ENCODE data around the gene TRIP4.
A peak's percentile ranks its signal among the peaks of the same experiment; 100 is the strongest.
"Not testable (repeated sequence)": the region's sequence is repeated elsewhere in the genome, so short reads cannot be mapped to it uniquely, and the experiment has no call there.

Gene TRIP4

DNA sequence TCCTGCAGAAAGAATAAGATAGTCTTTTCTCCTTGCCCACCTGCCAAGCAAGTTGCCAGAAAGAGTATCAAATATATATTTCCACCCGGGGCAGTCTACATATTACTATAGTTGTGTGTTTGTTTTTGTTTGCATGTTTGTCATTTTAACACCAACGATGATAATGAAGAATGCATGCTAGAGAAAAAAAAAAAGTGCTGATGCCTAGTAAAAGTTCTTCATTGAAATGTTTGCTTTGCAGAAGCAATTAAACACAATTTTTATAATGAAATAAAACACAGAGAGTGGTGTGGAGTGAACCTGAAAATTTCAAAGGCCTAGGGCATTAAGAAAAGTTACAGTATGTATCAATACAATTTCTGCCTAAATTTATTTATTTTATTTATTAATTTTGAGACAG is 3.9 kb upstream of the TRIP4 start:
- DNase-seq = no peak

DNA sequence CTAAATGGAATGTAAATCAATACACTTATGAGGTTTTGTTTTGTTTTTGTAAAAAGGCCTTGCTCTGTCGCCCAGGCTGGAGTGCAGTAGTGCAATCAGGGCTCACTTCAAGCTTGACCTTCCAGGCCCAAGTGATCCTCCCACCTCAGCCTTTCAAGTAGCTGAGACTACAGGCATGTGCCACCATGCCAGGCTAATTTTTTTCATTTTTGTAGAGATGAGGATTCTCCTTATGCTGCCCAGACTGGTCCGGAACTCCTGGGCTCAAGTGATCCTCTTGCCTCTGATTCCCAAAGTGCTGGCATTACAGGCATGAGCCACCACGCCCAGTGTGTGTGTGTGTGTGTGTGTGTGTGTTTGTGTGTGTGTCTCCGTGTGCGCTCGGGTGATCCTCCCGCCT is 1.3 kb upstream of the TRIP4 start:
- DNase-seq = no peak

DNA sequence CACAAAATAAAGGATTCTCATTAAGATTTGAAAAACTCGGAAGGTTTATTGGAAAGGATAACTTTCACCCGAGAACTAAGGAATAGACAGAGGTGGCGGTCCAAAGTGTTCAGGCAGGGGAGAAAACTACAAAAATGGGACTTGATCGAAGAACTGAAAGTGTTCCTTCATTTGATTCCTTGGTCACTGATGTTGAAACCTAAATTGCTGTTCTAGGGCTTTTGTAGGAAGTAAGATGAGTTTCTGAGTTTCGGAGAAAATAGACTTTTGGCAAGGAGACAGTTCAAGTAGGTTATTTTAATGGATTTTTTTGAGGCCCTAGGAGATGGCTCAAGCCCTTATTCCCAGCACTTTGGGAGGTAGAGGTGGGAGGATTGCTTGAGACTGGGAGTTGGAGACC is 1.4 kb downstream of the TRIP4 start:
- DNase-seq = no peak

DNA sequence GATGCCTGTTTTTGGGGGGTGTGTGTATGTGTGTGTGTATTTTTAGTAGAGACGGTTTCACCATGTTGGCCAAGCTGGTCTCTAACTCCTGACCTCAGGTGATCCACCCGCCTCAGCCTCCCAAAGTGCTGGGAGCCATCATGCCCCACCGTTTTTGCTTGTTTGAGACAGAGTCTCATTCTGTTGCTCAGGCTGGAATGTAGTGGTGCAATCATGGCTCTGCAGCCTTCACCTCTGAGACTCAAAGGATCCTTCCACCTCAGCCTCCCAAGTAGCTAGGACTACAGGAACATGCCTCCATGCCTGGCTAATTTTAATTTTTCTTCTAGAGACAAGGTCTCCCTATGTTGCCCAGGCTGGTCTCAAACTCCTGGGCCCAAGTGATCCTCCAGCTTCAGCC is 4.8 kb downstream of the TRIP4 start:
- not testable (repeated sequence) for DNase-seq

DNA sequence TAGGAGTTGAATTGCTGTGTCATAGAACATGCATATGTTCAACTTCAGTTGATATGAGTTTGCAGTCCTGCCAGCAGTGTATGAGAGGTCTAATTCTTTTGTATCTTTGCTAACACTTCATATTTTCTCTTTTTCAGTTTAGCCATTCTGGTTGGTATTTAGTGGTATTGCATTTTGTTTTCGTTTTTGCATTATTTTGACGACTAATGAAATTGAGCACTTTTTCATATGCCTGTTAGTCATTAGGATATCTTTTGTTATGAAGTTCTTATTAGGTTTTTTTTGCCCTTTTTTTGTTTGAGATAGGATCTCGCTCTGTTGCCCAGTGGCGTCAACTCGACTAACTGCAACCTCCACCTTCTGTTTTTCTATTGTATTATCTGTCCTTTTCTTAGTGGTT is 9.2 kb downstream of the TRIP4 start:
- no peak for DNase-seq

DNA sequence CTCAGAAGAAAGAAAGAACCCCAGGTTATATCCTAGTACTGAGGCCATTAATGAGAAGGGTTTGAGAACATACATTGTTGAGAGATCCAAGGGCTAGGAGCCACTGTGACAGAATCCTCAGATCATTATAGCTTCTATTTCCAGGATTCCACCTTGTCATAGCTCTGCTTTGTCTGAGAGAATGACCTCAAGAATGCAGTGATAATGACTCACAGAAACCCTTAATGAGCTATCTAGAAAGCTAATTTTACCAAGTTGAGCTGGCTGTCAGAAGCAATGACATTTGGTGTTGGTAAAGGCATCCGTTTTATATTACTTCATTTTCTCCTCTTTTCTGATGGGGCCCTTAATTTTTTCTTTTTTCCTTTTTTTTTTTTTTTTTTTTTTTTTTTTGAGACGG is 10.9 kb downstream of the TRIP4 start:
- DNase-seq = no peak

DNA sequence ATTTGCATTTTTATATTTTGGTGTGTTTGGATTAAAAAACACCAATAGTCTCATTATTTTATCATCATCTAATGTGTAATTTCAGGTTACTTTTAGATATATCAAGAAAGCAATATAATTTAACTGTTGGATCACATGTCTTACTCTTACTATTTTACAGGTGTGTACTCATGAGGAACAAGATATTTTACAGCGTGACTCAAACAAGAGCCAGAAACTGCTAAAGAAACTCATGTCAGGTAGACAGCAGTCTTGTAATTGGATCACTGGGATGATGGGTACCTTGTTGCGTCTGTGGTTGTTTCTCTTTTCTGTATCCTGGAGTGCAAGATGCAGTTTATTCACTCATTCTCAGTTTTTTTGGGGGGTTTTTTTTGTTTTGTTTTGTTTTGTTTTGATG is 12.9 kb downstream of the TRIP4 start:
- DNase-seq = no peak

DNA sequence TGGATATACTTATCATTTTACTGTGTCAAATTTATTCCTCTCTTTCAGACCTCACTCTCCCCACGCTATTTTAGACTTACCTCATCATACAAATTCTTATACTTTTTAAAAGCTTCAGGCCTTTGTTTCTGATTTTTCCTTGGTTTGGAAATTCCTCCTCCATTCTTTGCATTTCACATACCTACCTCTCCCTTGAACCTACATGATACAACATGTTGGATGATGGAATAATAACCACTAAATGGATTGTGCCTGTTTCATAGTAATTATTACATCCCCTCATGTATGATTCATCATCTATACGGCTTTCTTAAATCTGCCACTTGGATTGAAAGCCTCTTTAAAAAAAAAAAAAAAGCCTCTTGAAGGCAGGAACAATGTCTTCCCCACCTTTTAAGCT is 24.6 kb downstream of the TRIP4 start:
- DNase-seq = no peak

DNA sequence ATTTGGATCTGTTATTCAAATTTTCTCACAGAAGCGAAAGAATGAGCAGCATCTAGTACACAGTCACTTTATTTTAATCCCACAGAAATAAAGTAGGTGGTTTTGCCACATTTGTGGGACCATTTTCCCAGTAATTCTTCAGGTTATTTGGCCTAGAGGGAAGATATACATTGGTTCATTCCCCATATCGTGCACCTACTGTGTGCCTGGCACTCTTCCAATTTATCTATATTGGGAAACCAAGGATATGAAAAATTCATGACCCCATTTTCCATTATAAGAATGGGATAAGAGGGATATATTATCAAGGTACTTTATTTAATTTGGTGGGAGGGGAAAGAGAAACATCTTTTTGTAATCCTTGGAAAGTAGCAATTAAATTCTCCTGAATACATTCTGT is 35.1 kb downstream of the TRIP4 start:
- no peak for DNase-seq

DNA sequence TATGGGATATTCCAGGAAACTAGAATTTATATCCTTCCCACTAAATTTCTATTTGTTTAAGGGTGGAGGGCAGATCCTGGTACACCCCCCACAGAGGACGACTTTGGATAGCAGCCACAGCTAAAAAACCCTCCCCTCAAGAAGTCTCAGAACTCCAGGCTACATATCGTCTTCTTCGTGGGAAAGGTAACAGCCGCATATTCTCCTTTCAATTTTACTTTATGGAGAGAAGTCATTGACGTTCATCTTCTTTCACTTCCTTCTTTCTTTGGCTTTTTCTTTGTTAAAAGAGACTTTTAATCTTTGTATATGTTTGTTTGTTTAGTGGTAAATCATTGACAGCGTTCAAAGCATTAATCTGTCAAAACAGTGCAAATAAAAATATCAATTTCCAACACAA is 36.3 kb downstream of the TRIP4 start:
- no peak for DNase-seq

DNA sequence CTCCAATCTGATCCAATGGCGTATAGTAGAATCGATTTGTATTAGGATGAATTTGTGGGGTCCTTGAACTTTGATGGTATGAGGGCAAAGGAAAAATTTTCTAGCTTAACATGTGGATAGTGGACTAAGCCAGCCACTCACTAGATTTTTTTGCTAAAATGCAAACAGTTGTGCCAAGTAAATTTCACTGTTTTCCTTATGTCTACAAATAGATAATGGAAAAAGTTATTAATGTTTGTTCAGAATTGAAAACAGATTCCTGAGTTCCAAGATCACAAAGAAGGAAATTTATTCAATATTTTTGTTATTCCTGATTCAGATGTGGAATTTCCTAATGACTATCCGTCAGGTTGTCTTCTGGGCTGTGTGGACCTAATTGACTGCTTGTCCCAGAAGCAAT is 37.6 kb downstream of the TRIP4 start:
- no peak for DNase-seq

DNA sequence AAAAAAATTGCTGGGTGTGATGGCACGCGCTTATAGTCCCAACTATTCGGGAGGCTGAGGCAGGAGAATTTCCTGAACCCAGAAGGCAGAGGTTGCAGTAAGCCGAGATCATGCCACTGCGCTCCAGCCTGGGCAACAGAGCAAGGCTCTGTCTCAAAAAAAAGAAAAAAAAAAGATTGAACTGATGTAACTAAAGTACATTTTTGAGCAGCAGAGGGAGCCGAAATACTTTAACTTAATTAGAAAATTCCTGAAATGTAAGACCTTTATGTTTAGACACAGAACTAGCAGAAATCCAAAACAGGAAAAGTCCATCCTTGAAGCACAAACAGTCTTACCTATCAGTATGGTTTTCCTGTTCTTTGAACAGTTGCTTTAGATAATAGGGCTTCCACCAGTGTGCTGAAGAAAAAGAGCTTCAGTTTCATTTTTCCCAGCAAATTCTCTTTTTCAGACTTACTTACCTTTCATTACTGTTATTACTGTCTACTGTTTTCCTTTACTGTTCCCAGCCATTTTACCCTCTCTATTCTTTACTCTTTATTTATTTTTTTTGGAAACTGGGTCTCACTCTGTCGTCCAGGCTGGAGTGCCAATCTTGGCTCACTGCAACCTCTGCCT is 39.3 kb downstream of the TRIP4 start:
- no peak for DNase-seq

DNA sequence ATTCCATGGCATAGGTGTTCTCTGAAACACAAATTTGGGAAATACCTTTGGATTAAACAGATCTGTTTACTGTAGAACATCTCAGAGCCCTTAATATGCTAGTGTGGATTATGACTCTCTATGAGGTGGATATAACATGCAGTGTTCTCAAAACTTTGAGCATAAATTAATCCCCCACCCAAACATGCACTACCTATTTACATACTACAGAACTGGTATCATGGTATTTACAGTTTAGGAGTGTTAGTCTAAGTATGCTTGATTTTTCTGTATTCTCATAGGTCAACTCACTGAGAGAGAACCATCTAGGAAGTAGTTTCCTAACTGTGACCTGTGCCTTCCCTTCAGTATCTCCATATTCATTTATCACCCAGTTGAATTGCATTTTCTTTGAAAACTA is 41.8 kb downstream of the TRIP4 start:
- DNase-seq = no peak

DNA sequence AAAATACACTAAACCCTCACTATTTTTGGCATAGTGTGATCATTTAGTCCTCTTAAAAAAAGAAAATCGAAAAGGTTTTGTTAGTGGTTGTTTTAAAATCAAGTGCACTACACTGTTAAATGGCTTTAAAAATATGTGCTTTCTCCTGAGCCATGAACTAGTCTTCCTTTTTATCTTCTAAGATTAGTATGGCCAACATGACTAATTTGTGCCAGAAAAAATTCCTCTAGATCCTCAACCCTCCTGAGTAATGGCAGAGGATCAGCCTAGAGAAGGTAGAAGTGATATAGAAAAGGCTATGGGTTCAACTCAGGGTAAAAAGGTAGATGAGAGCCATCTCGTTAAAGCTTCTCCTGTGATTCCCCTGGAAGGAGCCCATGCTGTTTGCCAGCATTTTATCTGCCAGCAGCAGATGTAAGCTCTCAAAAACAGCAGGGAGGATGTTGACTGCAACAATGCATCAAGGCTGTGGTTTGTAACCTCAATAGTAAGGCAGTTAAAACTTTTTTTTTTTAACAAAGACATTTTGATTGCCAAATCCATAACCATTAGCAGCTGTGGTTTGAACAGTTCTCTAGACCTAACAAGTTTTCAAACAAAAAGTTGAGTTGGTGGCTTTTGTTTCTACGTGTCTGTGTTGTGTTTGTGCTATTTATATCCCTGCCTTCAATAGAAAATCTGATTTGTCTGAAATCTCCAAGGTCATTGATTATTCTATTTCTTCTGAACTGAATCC is 42.5 kb downstream of the TRIP4 start:
- DNase-seq = peak; percentile 69

DNA sequence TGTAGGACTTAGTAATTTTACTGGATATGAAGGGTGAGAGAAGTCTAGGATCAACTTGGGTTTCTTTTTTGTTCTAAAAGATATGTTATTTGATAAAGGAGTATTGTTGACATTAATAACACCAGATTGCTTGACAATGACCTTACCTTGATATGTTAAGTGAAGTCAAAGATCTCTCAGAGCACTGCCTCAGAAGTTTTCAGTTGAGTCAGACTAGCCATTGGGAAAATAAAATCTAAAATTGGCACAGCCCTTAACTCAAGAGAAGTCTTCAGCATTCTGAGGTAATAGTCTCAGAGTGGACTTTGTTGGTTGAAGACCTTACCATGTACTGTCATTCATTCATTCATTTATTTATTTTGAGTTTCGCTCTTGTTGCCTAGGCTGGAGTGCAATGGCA is 50.3 kb downstream of the TRIP4 start:
- no peak for DNase-seq

DNA sequence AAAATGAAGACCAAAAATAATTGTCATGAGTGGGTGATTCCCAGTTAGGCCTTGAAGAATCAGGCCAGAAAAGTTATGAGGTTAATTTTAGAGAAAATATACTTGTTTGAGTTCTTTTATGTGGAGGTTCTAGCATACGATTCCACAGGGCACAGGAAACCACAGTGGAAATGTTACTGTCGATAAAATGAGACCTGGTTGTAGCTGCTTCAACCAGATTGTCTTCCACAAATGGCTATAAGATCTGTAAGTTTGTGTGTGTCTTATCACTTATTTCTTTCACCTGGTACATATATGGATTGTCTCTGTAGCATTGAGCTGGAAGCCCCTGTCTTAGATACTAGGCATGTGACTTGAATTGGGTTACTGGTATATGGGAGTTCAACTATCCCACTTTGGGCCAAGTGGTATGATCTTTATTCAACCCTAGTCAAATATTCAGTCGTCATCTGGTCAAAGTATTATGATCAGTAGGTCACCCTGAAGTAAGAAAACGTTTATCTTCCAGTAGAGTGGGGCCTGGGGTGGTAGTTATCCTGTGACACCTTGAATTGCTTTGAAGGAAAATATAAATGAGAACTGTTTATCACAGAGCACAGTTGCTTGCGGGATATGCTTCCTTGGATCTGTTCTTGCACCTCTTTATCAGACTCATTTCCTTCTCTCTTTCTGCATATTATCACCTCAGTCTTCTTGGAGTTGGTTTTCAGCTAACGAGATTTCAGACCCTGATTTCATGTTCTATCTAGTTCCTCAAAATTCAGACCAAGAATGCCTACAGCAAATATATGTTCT is 51.2 kb downstream of the TRIP4 start:
- DNase-seq = no peak

DNA sequence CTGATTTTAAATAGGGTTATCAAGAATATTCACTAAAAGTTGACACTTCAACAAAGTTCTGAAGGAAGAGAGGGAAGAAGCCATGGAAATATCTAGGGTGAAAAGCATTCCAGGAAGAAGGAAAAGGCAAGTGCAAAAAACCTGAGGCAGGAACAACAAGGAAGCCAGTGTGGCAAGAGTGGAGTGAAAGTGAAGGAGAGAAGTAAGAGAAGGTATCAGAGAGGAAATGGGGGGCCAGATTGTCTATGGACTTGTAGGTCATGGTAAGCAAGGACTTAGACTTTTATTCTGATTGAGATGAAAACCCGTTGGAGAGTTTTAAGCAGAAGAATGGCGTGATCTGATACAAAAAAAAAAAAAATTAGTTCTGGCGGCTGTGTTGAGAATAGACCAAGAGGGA is 54.2 kb downstream of the TRIP4 start:
- no peak for DNase-seq

DNA sequence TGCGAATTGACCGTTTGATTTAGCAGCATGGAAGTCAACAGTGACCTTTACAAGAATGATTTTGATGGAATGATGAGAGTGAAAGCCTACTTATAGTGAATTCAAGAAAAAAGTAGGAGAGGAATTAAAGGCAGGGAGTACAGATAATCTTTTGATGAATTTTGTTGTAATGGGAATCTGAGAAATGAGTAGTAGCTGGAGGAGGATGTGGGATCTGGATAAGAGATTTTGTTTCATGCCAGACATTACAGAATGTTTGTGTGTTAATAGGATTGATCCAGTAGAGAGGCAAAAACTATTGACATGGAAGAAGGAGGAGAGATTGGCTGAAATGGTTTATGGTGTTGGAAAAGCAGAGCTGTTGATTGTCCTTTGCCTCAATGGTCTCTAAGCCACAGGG is 55.4 kb downstream of the TRIP4 start:
- DNase-seq = no peak

DNA sequence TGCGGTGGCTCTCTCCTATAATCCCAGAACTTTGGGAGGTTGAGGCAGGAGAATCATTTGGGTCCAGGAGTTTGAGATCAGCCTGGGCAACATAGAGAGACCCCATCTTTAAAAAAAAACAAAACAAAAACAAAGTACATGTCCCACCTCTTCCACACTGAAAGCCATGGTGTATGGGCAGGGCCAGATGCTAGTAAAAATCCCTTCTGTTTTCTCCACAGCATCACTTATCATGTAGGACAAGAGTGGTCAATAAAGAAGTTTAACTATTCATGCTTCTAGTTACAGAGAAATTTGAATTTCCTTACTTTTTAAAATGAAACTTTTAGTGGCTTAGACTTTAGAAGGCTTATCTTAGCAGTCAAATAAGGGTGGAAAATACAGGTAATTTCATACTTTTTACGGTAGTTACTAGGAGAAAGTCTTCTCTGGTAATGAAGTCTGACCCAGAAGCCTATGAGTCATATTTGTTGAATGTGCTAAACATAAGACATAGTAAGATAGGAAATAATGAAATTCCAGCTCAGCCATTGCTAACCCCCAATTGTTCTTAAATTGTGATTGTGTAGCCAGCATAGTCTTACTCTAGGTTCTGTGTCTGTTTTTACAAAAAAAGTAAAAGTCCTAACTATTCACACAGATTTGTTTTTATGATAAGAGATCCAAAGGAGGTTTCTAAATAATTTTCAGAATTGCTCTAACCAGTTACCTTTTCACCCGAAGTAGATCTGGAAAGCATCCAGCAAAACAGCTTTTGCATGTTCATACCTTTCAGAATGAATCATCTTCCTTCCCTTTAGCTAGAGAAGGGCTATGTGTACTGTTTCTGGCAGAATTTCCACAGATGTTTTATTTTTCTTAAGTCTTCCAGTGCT is 56.3 kb downstream of the TRIP4 start:
- DNase-seq = no peak

DNA sequence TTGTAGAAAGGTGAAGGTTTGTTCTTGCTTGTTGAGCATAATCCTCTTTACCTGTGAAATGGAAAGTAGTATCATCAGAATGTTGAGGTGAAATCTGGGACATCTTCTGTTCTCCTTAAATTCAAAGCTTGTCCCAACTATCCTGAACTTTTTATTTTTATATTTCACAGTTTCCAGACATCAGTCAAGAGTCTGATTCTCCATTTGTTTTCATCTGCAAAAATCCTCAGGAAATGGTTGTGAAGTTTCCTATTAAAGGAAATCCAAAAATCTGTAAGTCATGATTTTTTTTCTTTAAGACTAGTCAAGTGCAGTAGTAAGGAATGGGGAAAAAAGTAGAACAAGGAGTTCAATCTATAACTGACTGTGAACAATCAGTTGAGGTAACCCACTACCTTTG is 57.2 kb downstream of the TRIP4 start:
- no peak for DNase-seq

DNA sequence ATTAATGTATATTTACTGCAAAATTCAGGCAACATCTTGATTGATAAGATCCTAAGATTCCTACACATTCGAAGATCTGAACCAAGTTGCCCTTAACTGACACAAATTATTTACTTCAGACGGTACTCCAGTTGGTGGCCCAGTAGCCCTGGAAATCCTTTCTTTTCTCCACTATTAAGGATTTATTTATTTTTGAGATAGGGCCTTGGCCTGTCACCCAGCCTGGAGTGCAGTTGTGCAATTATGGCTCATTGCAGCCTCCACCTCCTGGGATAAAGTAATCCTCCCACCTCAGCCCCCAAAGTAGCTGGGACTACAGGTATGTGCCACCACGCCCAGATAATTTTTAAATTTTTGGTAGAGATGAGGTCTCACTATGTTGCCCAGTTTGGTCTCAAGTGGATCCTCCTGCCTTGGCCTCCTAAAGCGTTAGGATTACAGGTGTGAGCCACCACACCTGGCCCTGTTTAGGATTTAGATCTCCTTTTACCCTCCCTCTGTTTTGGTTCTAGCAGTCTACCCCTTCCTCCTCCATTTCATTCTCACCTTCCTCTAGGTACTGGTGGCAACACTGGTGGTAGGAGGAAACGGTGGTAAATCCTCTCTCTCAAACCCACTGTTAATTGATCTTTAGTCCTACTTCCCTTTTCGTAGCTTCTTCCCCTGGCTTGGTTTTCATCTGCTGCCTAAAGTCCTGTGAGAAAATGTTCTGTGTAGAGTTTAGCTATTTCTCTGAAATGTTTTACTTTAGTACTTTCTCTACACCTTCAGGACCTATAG is 60.1 kb downstream of the TRIP4 start:
- no peak for DNase-seq

DNA sequence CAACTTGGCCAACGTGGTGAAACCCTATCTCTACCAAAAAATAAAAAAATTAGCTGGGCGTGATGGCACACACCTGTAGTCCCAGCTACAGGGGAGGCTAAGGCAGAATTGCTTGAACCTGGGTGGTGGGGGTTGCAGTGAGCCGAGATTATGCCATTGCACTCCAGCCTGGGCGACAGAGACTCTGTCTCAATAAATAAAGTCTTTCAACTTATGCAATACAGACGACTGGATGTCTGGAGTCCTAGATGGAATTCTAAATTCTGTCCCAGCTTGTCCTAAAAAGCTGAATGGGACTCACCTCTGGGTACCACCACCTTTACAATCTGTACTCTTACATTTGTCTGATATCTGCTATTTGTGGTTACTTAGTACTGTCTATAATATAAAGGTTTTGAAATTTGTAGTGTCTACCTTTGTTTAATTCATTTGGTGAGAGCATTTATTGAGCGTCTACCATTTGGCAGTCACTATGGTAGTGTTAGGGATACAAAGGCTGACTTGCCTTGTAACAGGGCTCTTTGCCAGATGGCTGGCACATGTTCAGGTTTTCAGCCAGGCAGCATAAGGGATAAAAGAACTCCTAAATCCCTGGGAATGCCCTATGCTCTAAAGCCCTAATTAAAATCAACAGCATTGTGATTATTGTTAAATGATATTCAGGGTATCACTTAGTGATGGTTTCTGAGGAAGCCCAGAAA is 65.5 kb downstream of the TRIP4 start:
- DNase-seq = no peak

Measured in activated effector memory CD4-positive, alpha-beta T cell treated with anti-CD3 and anti-CD28 coated beads, Interleukin-2, amount 50 U/mL, for 16 hours (primary cell).